HG03064 (cell line): ENCODE data around the gene PFKL.

ENCODE experiments used
- ATAC-seq: cut with Tn5 transposase; IDR thresholded peaks from one replicate; pipeline ENCODE4 v1.9.1; 2021; ENCODE audit warnings: low read depth; ENCODE audit not compliant: unreplicated experiment

Gene PFKL

DNA sequence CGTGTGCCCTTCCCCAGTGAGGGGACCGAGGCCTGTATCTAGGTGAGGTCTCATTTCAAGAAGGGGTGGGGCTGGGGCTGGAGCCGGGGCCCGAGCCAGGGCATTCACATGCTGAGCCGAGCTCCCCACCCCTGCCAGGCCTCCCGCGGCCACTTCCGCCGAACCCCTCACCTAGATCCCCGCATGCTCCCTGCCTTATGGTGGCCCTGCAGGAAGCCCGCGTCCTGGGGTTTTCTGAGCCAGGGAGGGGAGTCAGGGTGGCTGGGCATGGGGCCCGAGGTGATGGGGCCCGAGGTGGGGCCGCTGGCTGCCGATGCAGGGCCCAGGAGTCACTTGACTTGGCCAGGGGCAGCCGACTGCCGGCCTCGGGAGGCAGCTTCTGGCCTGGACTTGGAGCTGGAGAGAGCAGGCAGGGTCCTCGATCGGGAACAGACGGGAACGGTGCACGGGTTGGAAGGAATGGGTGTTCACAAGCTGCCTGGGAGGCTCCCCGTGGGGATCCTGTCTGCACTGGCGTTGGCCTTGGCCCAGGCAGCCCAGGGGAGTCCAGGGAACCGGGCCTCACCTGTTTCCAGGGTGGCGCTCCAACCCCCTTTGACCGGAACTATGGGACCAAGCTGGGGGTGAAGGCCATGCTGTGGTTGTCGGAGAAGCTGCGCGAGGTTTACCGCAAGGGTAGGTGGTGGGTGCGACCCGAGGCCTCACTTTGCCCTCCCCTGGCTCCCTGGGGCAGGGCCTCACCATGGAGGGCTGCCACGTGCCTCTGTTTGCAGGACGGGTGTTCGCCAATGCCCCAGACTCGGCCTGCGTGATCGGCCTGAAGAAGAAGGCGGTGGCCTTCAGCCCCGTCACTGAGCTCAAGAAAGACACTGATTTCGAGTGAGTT lies 25.8 kb downstream of the PFKL start:
- ATAC-seq: no peak

DNA sequence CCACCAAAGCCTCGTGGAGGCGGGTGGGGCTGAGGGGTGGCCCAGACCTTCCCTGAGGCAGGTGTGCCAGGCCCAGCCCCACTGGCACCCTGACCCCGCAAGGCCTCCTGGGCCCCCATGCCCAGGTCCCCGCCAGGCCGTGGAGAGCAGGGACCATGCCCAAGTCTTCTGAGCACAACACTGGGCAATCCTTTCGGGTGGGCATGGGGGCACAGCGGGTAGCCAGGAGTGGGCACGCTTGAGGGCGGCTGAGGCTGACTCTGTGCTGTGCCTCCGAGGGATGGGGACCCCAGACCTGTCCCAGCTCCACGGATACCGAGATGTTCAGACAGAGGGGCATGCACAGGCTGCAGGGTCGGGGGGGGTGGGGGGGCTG lies 26.4 kb downstream of the PFKL start:
- ATAC-seq: no peak

GRCh38 chr21:44326716-44327602 lies 27.1 kb downstream of the PFKL start:
- ATAC-seq: no peak

- no peak for ATAC-seq
These were observed 27.7 kb downstream of the PFKL start for GRCh38 chr21:44327603-44327974.

GRCh38 chr21:44328242-44328895 lies 28.5 kb downstream of the PFKL start:
- ATAC-seq: no peak

DNA sequence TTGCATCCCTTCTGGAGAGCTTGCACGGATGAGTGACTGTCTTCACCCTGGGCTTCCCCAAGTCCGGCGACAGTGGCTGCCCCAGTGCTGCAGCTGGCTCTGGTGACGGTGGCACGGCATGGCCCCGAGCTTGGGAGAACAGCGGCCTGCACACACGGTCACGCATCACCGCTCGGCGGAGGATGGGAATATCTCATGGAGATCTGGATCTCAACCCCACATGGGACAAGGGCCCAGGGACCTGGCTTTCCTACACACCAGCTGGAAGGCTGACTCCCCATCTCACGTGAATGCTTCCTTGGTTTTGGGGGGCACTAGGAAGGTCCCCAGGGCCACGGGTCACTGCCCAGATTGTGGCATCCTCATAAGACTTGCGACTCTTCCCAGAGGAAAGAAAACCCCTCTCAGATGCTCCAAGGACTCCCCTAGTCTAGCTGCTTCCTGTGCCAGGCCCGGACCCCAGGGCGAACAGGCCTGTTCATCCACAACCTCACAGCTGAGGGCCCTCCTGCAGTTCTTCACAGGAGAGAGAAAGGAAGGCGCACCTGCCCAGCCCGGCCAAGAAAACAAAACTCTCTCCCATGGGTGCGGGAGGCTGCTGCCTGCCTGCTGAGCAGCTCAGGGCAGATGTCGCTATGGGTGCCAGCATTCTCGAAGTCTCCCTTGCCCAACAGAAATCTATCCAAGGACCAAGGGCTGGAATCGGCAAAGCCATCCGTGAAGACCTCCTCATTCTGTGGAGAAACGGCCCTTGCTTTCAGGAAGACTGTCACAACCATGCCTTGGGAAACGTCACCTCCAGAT lies 29.4 kb downstream of the PFKL start:
- ATAC-seq: no peak

GRCh38 chr21:44329971-44330681 lies 30.3 kb downstream of the PFKL start:
- no peak for ATAC-seq

DNA sequence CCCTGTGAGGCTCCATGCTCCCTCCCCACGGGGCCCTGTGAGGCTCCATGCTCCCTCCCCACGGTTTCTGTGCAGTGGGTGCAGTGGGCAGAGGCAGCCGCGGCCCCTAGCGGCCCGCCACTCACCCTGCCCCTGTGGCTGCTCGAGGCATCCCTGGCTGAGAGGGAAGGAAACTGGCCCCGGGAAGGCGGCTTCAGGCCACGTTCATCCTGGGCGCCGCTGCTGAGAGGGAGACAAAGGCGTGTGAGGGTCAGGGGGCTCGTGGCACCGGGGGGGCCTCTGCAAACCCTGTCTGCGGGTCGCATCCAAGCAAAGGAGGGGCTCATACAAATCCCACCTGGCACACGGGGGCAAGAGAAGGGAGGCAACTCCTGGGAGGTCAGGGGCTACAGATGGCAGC lies 30.8 kb downstream of the PFKL start:
- ATAC-seq: no peak

GRCh38 chr21:44331209-44331608 lies 31.4 kb downstream of the PFKL start:
- ATAC-seq: no peak

DNA sequence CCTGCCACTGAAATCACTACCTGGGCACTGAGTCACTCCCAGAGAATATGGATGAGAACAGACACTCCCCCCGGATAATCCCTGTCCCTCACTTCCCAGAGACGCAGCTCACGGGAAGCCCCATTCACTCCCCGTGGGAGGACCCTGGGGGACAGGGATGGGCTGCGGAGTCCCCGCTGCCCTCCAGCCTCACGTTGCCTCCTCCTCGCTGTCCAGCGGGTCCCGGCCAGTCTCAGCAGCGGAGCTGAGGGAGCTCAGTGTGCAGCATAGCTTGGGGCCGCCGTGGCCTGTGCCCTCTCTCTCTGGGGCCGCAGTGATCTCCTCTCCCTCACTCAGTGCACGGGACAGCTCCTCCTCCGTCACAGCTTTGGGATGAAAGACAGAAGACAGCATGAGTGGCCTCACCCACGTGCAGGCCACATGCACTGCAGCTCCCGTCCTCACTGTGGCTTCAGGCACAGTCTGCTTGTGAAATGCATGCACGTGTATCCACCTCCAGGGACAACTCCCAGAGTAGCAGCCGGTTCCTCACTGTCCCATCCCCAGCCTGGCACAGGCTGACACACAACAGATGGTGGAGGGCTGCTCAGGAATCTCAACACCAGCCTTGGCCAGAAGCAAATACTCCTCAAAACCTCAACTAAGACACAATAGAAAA lies 31.9 kb downstream of the PFKL start:
- no peak for ATAC-seq

DNA sequence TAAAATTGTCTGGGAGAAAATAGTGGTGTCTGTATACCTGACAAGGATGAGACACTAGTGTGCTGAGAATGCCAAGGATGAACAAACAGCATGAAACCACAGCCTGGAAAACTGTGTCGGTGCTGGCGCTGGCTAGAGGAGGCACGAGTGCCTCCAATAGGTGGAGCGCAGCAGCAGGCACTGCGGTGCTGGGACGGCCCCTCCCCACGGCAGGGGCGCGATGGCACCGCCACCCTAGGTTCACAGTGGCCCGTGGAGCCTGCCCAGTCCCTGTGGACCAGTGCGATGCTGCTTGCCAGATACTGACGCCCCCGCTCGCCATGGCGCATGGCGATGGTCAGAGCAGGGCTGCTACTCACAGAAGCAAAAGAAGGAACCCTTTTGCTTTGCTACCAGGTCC lies 32.5 kb downstream of the PFKL start:
- no peak for ATAC-seq

DNA sequence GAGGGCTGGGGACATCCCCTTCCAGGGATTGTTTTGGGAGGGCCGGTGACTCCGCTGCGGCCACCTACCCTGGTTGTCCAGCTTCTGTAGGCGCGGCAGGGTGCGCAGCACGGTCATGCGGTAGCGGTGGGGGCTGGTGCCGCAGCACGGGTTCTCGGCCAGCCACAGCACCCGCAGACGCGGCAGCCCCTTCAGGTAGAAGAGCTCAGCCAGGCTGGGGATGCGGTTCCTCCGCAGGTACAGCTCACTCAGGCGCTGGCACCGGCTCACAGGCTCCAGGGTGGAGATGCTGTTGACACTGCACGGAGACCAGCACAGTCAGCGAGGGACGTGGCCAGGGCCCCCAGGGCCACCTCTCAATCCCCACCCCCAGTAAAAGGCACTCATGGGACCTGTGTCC lies 33.1 kb downstream of the PFKL start:
- ATAC-seq: no peak

GRCh38 chr21:44333509-44334328 lies 33.9 kb downstream of the PFKL start:
- ATAC-seq: no peak

GRCh38 chr21:44334329-44335030 lies 34.6 kb downstream of the PFKL start:
- no peak for ATAC-seq

GRCh38 chr21:44335266-44336059 lies 35.6 kb downstream of the PFKL start:
- no peak for ATAC-seq

DNA sequence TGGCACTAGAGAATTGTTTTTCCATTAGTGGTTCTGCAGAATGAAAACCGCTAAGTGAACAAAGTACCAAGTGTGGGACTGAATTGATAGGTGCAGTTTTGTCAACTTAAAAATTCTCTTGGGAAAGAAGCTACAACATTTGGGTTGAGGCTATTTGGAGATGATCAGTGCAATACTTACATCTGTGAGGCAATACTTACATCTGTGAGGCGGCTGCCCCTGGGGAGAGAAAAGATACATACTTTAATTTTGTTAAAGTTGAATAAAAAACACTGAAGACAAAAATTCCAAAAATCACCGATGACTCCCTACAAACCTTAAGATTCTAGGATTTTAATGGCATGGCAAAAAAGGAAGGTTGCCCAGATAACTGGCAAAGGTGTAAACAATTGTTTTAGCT lies 37.6 kb downstream of the PFKL start:
- ATAC-seq: no peak
